HepG2 (cell line): ENCODE data around the gene CD7. TPM values are rescaled to one million over a fixed set of nuclear protein-coding genes. Genes with fewer than 3 reads are reported as not detected.
A peak's percentile ranks its signal among the peaks of the same experiment; 100 is the strongest.

Experiments used
- ATAC-seq: fragments of 200-7000 bp; cut with Tn5 transposase; 3 replicates; pipeline ENCODE4 v1.9.1; 2020; ENCODE audit warnings: mild to moderate bottlenecking, moderate library complexity
- BruUV-seq: library from RNA; stranded (reverse); fragments of 400-500 nt; replicated peaks from 2 replicates; lab custom pipeline; 2021; lab: Mats Ljungman, UMichigan
- CTCF ChIA-PET: fragments of 300-600 bp; formaldehyde crosslinking; extraction: SDS; loops from one replicate; lab custom pipeline; 2021; ENCODE audit warnings: low total read pairs, inconsistent platforms, low intra/inter-chr PET ratio; lab: Yijun Ruan, JAX
- POLR2A ChIA-PET: fragments of 350-600 bp; sonication (Branson Sonifier 250); formaldehyde crosslinking; loops from one replicate; lab custom pipeline; 2020; ENCODE audit warnings: antibody characterized with exemption, inconsistent platforms; lab: Yijun Ruan, JAX
- DNase-seq: peaks from one replicate; pipeline ENCODE4 v3.0.0-alpha.2; 2015; ENCODE audit warnings: low spot score
- FAIRE-seq: peaks from 3 replicates; lab custom pipeline; 2011; peaks lifted over from hg19 to GRCh38; lab: Jason Lieb, UNC
- H2AFZ ChIP-seq: one replicate; pipeline ENCODE4 v1.6.1; 2011; ENCODE audit warnings: low read length, inconsistent platforms
- H3K27ac ChIP-seq: fragments of 300-600 bp; 3 replicates; pipeline ENCODE4 v1.8.0; 2011; ENCODE audit warnings: mixed run types, mild to moderate bottlenecking, mixed read lengths, low read length, inconsistent platforms; ENCODE audit not compliant: insufficient read depth; ENCODE audit errors: extremely low read length
- H3K27me3 ChIP-seq, 2 experiments: fragments of 200-600 bp in 1 of 2; 2 replicates in 1 of 2; 3 replicates in 1 of 2; pipeline versions ENCODE4 v1.6.0 to v1.8.0; 2011; ENCODE audit warnings: low read length in 2 of 2, mild to moderate bottlenecking in 2 of 2, moderate library complexity in 2 of 2, inconsistent platforms in 1 of 2; ENCODE audit not compliant: insufficient read depth in 2 of 2, control insufficient read depth in 1 of 2
- H3K36me3 ChIP-seq, 2 experiments: fragments of 200-600 bp in 1 of 2; replicated peaks in 1 of 2; 2 replicates in 1 of 2; 3 replicates in 1 of 2; pipeline versions ENCODE4 v1.5.1 to v1.8.0; 2011; ENCODE audit warnings: low read length in 2 of 2, inconsistent platforms in 1 of 2; ENCODE audit not compliant: insufficient read depth in 2 of 2, control insufficient read depth in 1 of 2
- H3K4me1 ChIP-seq: 2 replicates; pipeline ENCODE4 v1.5.1; 2012; ENCODE audit warnings: low read length, inconsistent platforms; ENCODE audit not compliant: insufficient read depth
- H3K4me2 ChIP-seq: 2 replicates; pipeline ENCODE4 v1.6.0; 2011; ENCODE audit warnings: low read depth, low read length, inconsistent platforms
- H3K4me3 ChIP-seq, 3 experiments: fragments of 200-600 bp in 1 of 3; sonication (generic), shearing (Covaris generic) in 1 of 3; replicated peaks in 1 of 3; 2 replicates each; pipeline ENCODE4 v1.5.1; 2011 to 2016; ENCODE audit warnings: low read length in 3 of 3, inconsistent platforms in 2 of 3, low read depth in 2 of 3, mild to moderate bottlenecking in 2 of 3, control low read depth in 1 of 3, mixed read lengths in 1 of 3; ENCODE audit not compliant: insufficient read depth in 1 of 3
- H3K79me2 ChIP-seq: one replicate; pipeline ENCODE4 v1.6.1; 2011; ENCODE audit warnings: low read length, inconsistent platforms; ENCODE audit not compliant: insufficient read depth
- H3K9ac ChIP-seq: 2 replicates; pipeline ENCODE4 v1.6.0; 2011; ENCODE audit warnings: mild to moderate bottlenecking, low read depth, low read length, inconsistent platforms; ENCODE audit not compliant: insufficient read depth
- H3K9me3 ChIP-seq: 2 replicates; pipeline ENCODE4 v1.5.1; 2012; ENCODE audit warnings: mild to moderate bottlenecking, low read length
- H4K20me1 ChIP-seq: 2 replicates; pipeline ENCODE4 v1.6.0; 2011; ENCODE audit warnings: inconsistent platforms, mild to moderate bottlenecking, low read length, moderate library complexity; ENCODE audit not compliant: insufficient read depth
- AHDC1 ChIP-seq: sonication (generic); formaldehyde crosslinking; IDR thresholded peaks from 2 replicates; pipeline ENCODE4 v1.5.1; 2020; ENCODE audit warnings: mild to moderate bottlenecking, missing genetic modification reagents, borderline replicate concordance
- ISX ChIP-seq: sonication (generic); formaldehyde crosslinking; conservative IDR thresholded peaks from 2 replicates; pipeline ENCODE4 v1.5.0; 2020; ENCODE audit warnings: missing genetic modification reagents
- NKX3-1 ChIP-seq: sonication (generic); formaldehyde crosslinking; IDR thresholded peaks from 2 replicates; pipeline ENCODE4 v1.5.0; 2020; ENCODE audit warnings: missing genetic modification reagents
- TAF15 ChIP-seq: fragments of 200-400 bp; formaldehyde crosslinking; IDR thresholded peaks from one replicate; pipeline ENCODE4 v1.6.1; 2018; ENCODE audit warnings: mild to moderate bottlenecking, low read depth, low read length; ENCODE audit not compliant: poor library complexity, severe bottlenecking
- TCF12 ChIP-seq, 2 experiments: fragments of 450-650 bp in 1 of 2; sonication (generic) in 1 of 2; formaldehyde crosslinking in 1 of 2; IDR thresholded peaks; 2 replicates each; pipeline versions ENCODE4 v1.6.1 to v1.8.0; 2017 to 2022; ENCODE audit warnings: antibody characterized with exemption in 1 of 2, mild to moderate bottlenecking in 1 of 2, missing genetic modification reagents in 1 of 2, moderate library complexity in 1 of 2
- TOE1 ChIP-seq: sonication (generic); formaldehyde crosslinking; IDR thresholded peaks from 2 replicates; pipeline ENCODE4 v1.4.0; 2020; ENCODE audit warnings: mild to moderate bottlenecking, missing genetic modification reagents
- ZFP41 ChIP-seq: sonication (generic); formaldehyde crosslinking; IDR thresholded peaks from 2 replicates; pipeline ENCODE4 v1.4.0; 2020; ENCODE audit warnings: mild to moderate bottlenecking, missing genetic modification reagents, borderline replicate concordance
- ZNF280B ChIP-seq: sonication (generic); formaldehyde crosslinking; IDR thresholded peaks from 2 replicates; pipeline ENCODE4 v1.5.0; 2020; ENCODE audit warnings: missing genetic modification reagents, mild to moderate bottlenecking, borderline replicate concordance
- ZNF335 ChIP-seq: sonication (generic); formaldehyde crosslinking; IDR thresholded peaks from 2 replicates; pipeline ENCODE4 v1.4.0; 2020; ENCODE audit warnings: missing genetic modification reagents
- ZNF776 ChIP-seq: sonication (generic); formaldehyde crosslinking; IDR thresholded peaks from 2 replicates; pipeline ENCODE4 v1.4.0; 2020; ENCODE audit warnings: mild to moderate bottlenecking, missing genetic modification reagents
- ZNF816 ChIP-seq: sonication (generic); formaldehyde crosslinking; IDR thresholded peaks from 2 replicates; pipeline ENCODE4 v1.8.0; 2022; ENCODE audit warnings: missing genetic modification reagents, mild to moderate bottlenecking, borderline replicate concordance
- WGBS: methylation state at CpG from one replicate; pipeline ENCODE4 v1.1.6; 2017; ENCODE audit warnings: low lambda C conversion rate; 5-methylcytosine and 5-hydroxymethylcytosine counted together
- in situ Hi-C: cut with HindIII; loops from 2 replicates; pipeline ENCODE4 v1.10.0; 2017; ENCODE audit warnings: low pct_unique_long_range_greater_than_20kb; ENCODE audit not compliant: extremely low pct_ligation_motif_present
- intact Hi-C: fragments of 100-400 bp; cut with micrococcal nuclease; formaldehyde crosslinking; loops from one replicate; pipeline ENCODE4 v1.10.0; 2022; ENCODE audit not compliant: unreplicated experiment
- polyA plus RNA-seq, 8 experiments: library from polyadenylated mRNA; depleted of rRNA in 3 of 8; stranded (reverse) in 7 of 8; unstranded in 1 of 8; fragments of >200 nt; fragmentation: Illumina TruSeq in 4 of 8; extraction: Trizol in 4 of 8; gene quantifications; 2 replicates each; pipeline versions ENCODE4 v1.2.1 to v1.2.3, GENCODE V29; 2011 to 2016; ENCODE audit warnings: low read depth in 4 of 8, missing spikeins in 1 of 8, mixed read lengths in 1 of 8; ENCODE audit not compliant: insufficient read depth in 1 of 8
- total RNA-seq, 5 experiments: library from RNA; depleted of rRNA; stranded (reverse); fragments of >200 nt; fragmentation: Illumina TruSeq; extraction: Trizol; gene quantifications; 2 replicates each; pipeline ENCODE4 v1.2.3, GENCODE V29; 2016; ENCODE audit warnings: low read depth in 1 of 5
- TF ChIP-seq, protein P1 (sequence below): sonication (generic); formaldehyde crosslinking; IDR thresholded peaks from 2 replicates; pipeline ENCODE4 v1.4.0; 2020; ENCODE audit warnings: missing genetic modification reagents, borderline replicate concordance

The CD7 gene
- total and polyA plus RNA-seq, 2 of the 13 experiments (the other 11 are each of a cell fraction or from before 2014, with no cell fraction given) = 67.6 to 76.4 TPM

- peaks cover 89% of the 10 kb centered on the region for H3K4me1 ChIP-seq
- no peak overlapping the region for H3K27ac ChIP-seq
- H3K9ac ChIP-seq = 0 out of 2 replicates have a peak overlapping the region, but pooled peaks have one; percentile 3
- no peak for ATAC-seq
- peak overlapping the region in 1 of 3 experiments; percentile 78; a peak in 2 of 6 replicates for H3K4me3 ChIP-seq
- H3K9me3 ChIP-seq = no peaks in the 10 kb centered on the region
- H3K79me2 ChIP-seq = peaks cover 5% of the 10 kb centered on the region
- no TSS peak for BruUV-seq
- H3K4me2 ChIP-seq = peak overlapping the region; percentile 99
- H2AFZ ChIP-seq = no peak overlapping the region
- POLR2A ChIA-PET = interaction anchor here (0.6 to 12.8 kb wide), 15 partner anchors 9 to 614 kb away, joined by 3 to 270 read pairs (median 23); partner anchors contain the start of genes CD7, CSNK1D, SECTM1 and SLC16A3
- 44% methylated on average over 7 of the region's 7 CpGs for WGBS
- H3K36me3 ChIP-seq = no peaks in the 10 kb centered on the region
- H4K20me1 ChIP-seq = no peaks in the 10 kb centered on the region
- no peaks in the 10 kb centered on the region for H3K27me3 ChIP-seq
- CTCF ChIA-PET = no interaction called here
- in situ Hi-C loops (no loop called here), intact Hi-C loops (loop anchor here (5.0 kb wide), 1 partner anchor 39 kb away; no protein-coding TSS in a partner anchor)
- no peak for DNase-seq
- FAIRE-seq = no peak
- TF ChIP-seq AHDC1 (CRISPR knock-in tag) (no peak), TCF12 (IDR thresholded peaks at IDR 0.05) (no peak), TCF12 (CRISPR knock-in tag; IDR thresholded peaks at IDR 0.05) (no peak), ZFP41 (CRISPR knock-in tag) (no peak), ZNF776 (no peak), NKX3-1 (CRISPR knock-in tag) (no peak), ZNF280B (CRISPR knock-in tag) (no peak), ZNF816 (CRISPR knock-in tag) (0 out of 2 replicates have a peak, but pooled peaks have one; percentile 33), ISX (no peak), ZNF335 (no peak), TOE1 (no peak), TAF15 (no peak)
- TF ChIP-seq, protein P1, sequence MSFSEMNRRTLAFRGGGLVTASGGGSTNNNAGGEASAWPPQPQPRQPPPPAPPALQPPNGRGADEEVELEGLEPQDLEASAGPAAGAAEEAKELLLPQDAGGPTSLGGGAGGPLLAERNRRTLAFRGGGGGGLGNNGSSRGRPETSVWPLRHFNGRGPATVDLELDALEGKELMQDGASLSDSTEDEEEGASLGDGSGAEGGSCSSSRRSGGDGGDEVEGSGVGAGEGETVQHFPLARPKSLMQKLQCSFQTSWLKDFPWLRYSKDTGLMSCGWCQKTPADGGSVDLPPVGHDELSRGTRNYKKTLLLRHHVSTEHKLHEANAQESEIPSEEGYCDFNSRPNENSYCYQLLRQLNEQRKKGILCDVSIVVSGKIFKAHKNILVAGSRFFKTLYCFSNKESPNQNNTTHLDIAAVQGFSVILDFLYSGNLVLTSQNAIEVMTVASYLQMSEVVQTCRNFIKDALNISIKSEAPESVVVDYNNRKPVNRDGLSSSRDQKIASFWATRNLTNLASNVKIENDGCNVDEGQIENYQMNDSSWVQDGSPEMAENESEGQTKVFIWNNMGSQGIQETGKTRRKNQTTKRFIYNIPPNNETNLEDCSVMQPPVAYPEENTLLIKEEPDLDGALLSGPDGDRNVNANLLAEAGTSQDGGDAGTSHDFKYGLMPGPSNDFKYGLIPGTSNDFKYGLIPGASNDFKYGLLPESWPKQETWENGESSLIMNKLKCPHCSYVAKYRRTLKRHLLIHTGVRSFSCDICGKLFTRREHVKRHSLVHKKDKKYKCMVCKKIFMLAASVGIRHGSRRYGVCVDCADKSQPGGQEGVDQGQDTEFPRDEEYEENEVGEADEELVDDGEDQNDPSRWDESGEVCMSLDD (CRISPR knock-in tag) = no peak
These were observed 20.7 kb downstream of the CD7 start for GRCh38 chr17:82296511-82297279.
